Stimulated activated CD4-positive, alpha-beta T cell treated with anti-CD3 and anti-CD28 coated beads, Interleukin-1b, Interleukin-23, amount 100 ng/mL, for 1 hour (primary cell): ENCODE results near the gene SPACA7.
"Not testable (repeated sequence)": the region's sequence is repeated elsewhere in the genome, so short reads cannot be mapped to it uniquely, and the experiment has no call there.

Experiments used
- DNase-seq, 2 donors: peaks; one replicate each; pipeline ENCODE4 v3.0.0-alpha.2; 2020; ENCODE audit warnings: low read depth in 2 of 2

The SPACA7 gene

GRCh38 chr13:112350300-112350699, 25.9 kb upstream of the SPACA7 start:
- DNase-seq: no peak

GRCh38 chr13:112351825-112352224, 24.3 kb upstream of the SPACA7 start:
- no peak for DNase-seq

GRCh38 chr13:112353856-112354255, 22.3 kb upstream of the SPACA7 start:
- no peak for DNase-seq

- DNase-seq: no peak
These were observed 21.6 kb upstream of the SPACA7 start for GRCh38 chr13:112354330-112355273.

GRCh38 chr13:112355274-112355838, 20.8 kb upstream of the SPACA7 start:
- no peak for DNase-seq

GRCh38 chr13:112356190-112356589, 20.0 kb upstream of the SPACA7 start:
- DNase-seq: no peak

GRCh38 chr13:112358156-112358555, 18.0 kb upstream of the SPACA7 start:
- no peak for DNase-seq

GRCh38 chr13:112362021-112362420, 14.1 kb upstream of the SPACA7 start:
- no peak for DNase-seq

GRCh38 chr13:112363867-112364528, 12.2 kb upstream of the SPACA7 start:
- DNase-seq: no peak

- DNase-seq: no peak
These were observed 9.1 kb upstream of the SPACA7 start for GRCh38 chr13:112366907-112367646.

GRCh38 chr13:112368883-112369282, 7.3 kb upstream of the SPACA7 start:
- DNase-seq: no peak

- no peak for DNase-seq
These were observed 5.8 kb upstream of the SPACA7 start for GRCh38 chr13:112370311-112370710.

GRCh38 chr13:112374271-112374670, 1.9 kb upstream of the SPACA7 start:
- no peak for DNase-seq

- DNase-seq: no peak
These were observed 15.6 kb downstream of the SPACA7 start for GRCh38 chr13:112391746-112392145.

- DNase-seq: no peak
These were observed 16.6 kb downstream of the SPACA7 start for GRCh38 chr13:112392719-112393118.

GRCh38 chr13:112395022-112395421, 18.9 kb downstream of the SPACA7 start:
- DNase-seq: not testable (repeated sequence)

- not testable (repeated sequence) for DNase-seq
These were observed 19.8 kb downstream of the SPACA7 start for GRCh38 chr13:112395941-112396340.

- no peak for DNase-seq
These were observed 21.0 kb downstream of the SPACA7 start for GRCh38 chr13:112397108-112397507.

- not testable (repeated sequence) for DNase-seq
These were observed 22.2 kb downstream of the SPACA7 start for GRCh38 chr13:112398347-112398746.

GRCh38 chr13:112409828-112410227, 33.7 kb downstream of the SPACA7 start:
- DNase-seq: not testable (repeated sequence)

- DNase-seq: no peak
These were observed 40.5 kb downstream of the SPACA7 start for GRCh38 chr13:112416647-112417046.

GRCh38 chr13:112417079-112417478, 40.9 kb downstream of the SPACA7 start:
- DNase-seq: no peak
